Left colon (tissue), 2 donors: Measurements from ENCODE around the gene AGMO. TPM values are rescaled to one million over a fixed set of nuclear protein-coding genes. Genes with fewer than 3 reads are reported as not detected.
A peak's percentile ranks its signal among the peaks of the same experiment; 100 is the strongest.

Experiments used
- ATAC-seq: fragments of 200-7000 bp; cut with Tn5 transposase; one replicate; pipeline ENCODE4 v1.9.1; 2020; ENCODE audit warnings: mild to moderate bottlenecking, moderate library complexity
- DNase-seq, 2 donors: peaks; one replicate each; pipeline ENCODE4 v3.0.0-alpha.2; 2020
- intact Hi-C, 2 donors: fragments of 100-400 bp; cut with DNase I in 1 of 2; cut with micrococcal nuclease in 1 of 2; formaldehyde crosslinking; loops; one replicate each; pipeline versions ENCODE4 v1.11.2 to v1.14.0; 2022; cut with DNase I, micrococcal nuclease
- total RNA-seq, 2 donors: library from RNA; stranded (reverse); fragmentation: NEBNext Ultra II Directional; extraction: Animal tissue kit (Norgen Biotek cat#: 25700); gene quantifications; one replicate each; pipeline ENCODE4 v1.2.1, GENCODE V29; 2021
- donor health status: DM: no; HTN: no; CAD: no.
- donor health status: DM: yes; HTN: yes; CAD: no.

AGMO gene
- total RNA-seq, 2 donors from 2014 or later = 0.37 to 1.9 TPM

DNA sequence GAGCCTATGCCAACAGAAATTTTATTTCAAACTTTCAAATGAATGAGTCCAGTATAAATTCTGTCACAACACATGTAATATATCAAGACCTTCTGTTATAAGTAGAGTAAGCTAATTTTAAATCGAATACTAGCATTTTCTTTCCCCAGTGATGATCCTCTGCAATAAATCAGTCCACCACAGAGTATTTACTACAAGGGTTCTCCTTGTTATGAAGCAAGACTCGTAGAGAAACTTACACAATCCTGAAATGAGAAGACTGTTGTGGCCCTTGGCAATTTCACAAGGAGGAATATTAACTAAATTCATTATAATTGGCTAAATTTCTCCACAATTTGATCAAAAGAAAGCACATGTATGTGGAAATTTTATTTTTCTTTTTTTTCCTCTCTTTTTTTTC lies 346.8 kb downstream of the AGMO start:
- no peak for ATAC-seq
- intact Hi-C loops = no loop called here
- no peak for DNase-seq

DNA sequence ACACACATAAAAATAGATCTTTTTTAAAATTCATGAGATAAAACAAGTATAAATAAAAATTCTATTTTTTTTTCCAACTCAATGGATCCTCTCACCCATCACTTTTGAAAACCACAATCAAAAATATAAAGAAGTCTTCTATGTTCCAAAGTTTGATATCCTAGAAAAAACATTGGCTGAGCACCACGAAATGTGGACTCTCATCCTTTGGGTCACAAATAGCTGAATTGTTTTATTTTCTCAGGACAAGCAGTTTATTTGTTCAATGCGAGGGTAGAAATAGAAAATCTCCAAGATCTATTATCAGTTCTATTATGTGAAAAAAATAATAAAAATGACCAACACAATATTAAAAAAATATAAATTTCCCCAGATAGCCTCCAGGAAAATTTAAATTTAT lies 348.7 kb downstream of the AGMO start:
- intact Hi-C loops = no loop called here
- ATAC-seq (no peak), DNase-seq (no peak)

DNA sequence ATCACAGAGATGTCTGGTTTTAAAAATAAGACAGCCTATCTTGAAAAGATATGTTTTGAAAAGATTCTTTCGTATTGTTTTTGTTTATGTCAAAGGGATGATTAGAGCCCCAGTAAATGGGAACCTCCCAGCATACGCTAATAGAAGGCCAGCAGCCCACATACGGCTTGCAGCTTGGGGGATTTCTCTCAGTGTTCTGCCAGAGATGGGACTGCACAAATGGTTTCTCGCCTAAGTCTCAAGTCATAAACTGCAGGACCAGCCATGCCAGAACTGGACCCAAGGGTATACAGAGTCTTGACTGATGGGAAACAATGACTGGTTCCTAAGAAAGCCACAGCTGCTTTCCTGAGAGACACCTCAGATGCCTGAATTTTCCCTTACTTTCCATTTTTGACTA lies 352.4 kb downstream of the AGMO start:
- intact Hi-C loops = no loop called here
- no peak for ATAC-seq
- DNase-seq = no peak

DNA sequence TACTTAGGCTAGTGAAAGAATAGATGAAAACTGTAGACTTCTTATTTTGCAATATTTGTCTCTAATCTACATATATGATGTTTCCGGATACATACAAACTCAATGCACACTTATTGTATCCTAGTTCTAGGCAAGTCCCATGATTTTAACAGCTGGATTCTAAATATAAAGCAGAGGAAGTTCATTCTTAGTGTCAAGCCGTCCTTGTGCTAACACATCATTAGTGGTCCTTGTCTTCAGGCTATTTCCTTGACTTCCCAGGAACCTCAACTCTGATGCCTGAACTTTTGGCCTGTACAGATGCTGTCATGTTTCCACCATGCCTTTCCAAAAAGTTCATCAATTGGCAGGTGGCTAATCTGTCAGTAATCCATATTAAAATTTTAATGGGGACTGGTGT lies 357.4 kb downstream of the AGMO start:
- intact Hi-C loops = no loop called here
- ATAC-seq = no peak
- DNase-seq = no peak

DNA sequence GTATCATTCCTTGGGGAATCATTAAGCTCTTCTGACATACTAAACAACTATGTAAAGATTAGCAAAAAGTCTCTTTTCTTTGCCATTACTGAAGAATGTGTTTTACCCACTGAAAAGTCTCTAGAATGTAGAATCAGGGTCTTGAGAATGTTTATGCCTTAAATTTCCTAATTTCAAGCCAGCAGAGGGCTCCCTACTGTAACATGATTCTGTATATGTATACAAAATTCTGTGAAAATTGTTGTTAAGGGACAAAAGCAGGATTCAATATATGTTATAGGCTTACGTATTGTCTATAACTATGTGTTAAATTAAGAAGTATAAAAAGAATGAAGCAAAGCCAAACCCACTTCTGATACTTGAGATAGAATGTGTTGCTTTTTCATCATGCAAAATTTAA lies 362.3 kb downstream of the AGMO start:
- ATAC-seq (no peak), DNase-seq (no peak)
- intact Hi-C loops = no loop called here

DNA sequence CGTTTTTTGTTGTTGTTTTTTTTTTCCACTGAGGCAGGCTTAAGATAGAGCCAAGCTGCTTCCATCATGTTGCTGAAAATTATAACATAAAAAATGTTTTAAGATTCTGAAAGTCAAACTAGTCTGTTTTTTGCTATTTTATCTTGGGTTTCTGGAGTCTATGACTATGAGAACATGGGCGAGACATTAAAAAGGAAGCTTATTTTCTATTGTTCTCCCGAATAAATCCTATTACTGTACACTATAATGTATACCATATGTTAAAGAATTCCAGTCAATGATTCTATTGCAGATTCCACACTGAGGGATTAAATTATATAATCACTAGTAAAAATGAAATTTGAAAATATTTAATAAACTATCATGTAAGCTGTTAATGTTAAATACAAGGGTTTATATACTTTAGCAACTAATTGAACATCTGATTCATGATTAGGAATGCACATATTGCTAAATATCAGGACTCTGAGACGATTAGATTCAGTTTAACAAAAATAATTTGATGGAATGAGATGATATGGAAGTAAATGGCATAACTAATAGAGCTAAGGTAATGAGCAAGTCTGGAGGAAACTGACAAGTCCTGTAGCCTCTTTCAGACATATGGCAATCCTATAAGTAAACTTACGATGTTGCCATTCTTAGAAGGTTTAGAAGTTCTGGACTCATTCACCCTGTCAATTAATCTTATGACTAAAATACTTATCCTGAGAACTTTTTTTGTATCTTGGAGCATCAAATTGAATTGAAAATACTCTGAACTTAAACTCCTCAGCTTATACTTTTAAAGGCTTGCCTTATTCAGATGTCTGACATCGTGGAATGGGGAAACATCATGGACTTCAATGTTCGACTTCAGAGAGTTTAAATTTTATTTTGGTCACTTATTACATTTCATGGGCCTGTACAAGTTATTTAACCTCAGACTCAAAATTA lies 364.5 kb downstream of the AGMO start:
- DNase-seq (no peak), ATAC-seq (no peak)
- intact Hi-C loops = no loop called here

DNA sequence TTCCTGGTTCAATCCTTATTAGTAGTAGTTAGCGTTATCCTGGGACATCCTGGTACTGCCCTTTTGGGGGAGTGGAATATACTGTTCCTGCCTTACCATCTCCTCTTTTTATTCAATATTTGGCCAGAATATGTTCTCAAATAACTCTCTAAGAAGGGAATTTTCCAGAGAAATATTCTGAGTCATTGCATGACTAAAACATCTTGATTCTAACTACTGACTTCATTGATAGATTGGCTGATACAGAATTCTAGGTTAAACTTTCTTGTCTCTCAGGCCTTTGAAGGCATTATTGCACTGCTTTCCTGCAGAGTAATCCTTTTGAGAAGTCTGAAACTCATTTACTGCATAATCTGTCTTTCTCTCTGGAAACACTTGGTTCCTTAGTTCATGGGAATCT lies 383.8 kb downstream of the AGMO start:
- intact Hi-C loops = no loop called here
- no peak for ATAC-seq
- no peak for DNase-seq

DNA sequence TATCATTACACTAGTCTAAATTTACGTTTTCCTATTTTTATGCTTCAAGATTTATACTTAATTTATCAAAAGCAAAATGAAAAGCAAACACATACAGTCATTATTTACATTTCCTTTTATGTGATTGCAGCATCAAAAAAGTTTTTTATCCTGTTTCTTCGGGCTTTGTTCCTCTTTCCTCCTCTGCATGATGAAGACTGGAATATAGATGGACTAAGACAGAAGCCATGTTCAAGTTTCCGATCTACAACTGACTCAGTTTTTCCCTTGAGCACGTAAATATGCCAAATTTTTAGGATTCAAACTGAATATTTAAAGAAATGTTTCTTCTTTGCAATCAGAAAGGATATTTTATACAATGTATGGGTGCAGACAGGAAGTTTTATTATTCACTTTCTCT lies 385.7 kb downstream of the AGMO start:
- ATAC-seq (no peak), DNase-seq (no peak)
- intact Hi-C loops = no loop called here

DNA sequence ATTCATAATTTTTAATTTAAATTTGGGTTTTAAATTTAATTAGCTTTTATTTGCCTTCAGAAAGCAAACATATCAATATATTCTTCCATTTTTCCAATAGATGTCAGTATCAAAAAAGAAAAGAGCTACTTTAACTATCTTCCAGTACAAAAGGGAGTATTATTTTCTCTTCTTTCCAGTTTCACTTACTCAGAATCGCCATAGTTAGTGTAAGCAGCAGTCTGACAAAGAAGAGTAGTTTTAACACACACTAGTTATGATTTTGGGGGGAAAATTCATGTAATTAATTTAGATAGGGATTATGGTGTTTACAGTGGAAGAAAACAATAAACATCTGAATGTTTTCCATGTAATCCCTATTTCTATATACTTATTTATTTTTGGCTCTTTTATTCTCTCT lies 386.7 kb downstream of the AGMO start:
- no peak for ATAC-seq
- intact Hi-C loops = no loop called here

DNA sequence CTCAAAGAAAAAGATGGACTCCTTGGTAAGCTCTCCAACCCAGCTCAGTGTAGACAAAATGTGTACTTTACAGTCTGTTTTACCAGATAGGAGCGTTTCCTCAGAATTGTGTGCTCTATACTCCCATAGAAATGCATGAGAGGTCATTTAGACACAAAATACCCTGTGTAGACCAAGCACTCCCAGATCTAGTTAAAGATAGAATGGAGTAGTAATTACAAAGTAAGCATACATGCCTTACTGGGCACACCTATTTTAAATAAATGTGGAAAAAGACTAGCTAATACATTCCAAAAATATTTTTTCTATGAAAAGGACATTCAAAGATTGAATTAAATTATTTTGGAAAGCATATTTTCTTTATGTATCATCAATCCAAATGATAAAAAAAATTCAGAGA lies 387.3 kb downstream of the AGMO start:
- intact Hi-C loops = no loop called here
- ATAC-seq (no peak), DNase-seq (no peak)

More for the DNA sequence above, 386.7 kb downstream of the AGMO start:
- no peak for DNase-seq

DNA sequence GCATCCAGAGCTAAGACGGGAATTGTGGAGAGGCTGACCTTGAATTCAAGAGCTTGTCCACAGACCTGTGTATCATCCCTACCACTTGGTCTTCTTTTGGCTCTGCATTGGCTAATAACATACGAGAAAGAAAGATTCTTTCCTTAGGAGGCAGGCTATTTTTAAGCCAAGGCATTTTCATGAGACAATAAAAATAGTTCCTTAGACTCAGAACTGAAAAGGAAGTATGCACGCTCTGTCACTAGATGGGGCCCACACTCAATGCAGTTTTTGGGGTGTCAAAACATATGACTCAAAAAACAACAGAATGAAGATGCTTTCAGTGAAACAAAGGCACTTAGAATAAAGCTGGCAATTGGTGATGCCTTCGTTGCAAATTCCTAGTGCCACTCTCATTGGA lies 393.3 kb downstream of the AGMO start:
- intact Hi-C loops = no loop called here
- ATAC-seq (no peak), DNase-seq (no peak)

DNA sequence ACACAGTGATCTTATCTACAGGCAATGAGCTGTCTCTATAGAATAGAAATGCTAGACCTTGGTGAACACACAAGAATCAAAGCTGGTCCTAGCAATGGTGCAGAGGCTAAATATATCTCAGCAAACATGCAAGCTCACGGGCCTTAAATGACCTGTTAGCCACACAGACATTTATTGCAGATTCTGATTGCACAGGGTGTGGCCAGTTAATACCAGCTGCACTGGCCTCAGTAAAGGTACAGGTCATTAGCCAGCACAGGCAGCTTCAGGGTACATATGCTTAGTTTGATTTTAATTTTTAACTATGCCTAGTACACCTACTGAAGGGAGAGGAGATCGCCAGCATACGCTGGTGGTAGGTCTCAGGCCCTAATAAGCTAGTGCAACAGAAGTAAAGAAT lies 393.9 kb downstream of the AGMO start:
- intact Hi-C loops = no loop called here
- ATAC-seq (peak; percentile 55), DNase-seq (no peak)

DNA sequence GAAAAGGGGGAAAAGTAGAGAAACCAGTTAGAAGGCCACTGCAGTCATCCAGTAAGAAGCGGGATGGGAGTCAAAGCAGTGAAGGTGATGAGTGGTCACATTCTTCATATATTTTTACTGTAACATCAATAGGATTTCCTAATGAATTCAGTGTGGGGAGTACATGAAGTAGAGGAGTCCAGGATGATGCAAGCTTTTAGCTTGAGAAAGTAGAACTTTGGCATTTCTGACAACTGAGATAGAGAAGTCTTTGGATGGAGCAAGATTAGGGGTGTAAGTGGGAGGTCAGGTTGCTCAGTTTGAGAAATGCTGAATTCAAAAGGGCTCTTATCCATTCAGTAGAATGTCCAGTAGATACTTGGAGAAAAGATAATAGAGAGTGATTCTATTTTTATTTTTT lies 395.2 kb downstream of the AGMO start:
- intact Hi-C loops = no loop called here
- no peak for DNase-seq
- ATAC-seq = no peak

DNA sequence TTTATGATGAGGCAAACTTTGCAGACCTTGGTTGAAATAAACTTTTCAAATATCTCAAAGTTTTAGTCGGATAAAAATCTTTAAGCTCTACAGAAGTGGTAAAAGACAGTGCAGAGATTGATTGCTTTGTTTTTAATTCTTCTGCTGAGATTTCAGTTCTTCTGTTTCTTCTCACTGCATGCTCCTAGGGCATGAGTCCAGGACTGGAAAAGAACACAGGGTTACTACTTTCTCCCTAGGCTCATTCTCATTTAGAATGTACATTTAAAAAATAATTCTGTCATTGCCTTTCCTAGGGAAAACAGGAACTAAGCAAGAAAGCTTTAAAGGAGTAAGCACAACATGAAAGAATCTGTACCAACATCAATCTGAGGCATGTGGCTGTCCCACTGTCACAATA lies 402.6 kb downstream of the AGMO start:
- ATAC-seq (no peak), DNase-seq (no peak)
- intact Hi-C loops = no loop called here

DNA sequence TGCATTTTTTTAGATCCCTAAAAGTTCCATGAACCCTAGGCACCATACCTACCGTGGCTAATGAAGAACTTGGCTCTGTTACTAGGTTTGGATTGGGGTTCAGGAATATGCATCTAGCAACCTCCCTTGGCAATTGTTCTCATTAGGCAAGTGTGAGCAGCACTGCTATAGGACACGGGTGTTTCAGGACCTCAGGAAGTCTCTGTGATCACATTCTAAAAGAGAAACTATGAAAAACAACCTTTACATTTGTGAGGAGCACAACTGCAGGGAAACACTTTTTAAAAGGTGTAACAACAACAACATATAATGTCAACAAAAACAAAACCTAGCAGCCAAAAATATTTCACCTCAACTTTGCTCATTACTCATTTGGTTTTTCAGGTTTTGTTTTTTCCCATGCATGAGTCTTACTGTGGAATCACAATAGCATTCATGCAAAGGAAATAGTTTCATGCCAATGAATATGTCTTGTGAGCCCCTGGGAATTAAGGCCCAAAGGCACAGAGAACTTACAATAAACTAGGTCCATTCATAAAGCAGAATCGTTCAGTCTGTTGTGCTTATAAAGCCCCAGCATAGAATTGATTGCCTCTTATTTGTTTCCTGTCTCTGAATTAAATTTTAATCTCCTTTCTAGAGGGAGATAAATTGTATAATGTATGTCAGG lies 403.5 kb downstream of the AGMO start:
- DNase-seq (no peak), ATAC-seq (no peak)
- intact Hi-C loops = no loop called here

Other genes starting within 250 kb of the AGMO start
- gene MEOX2, start 124.7 kb upstream of the AGMO start, total RNA-seq = 1 to 10 TPM in 1 of 2 donors, under 1 TPM in 1; 0.37 to 1.6 TPM